Testis (tissue), 2 donors: ENCODE results near the gene BRAF.

Experiments used
- POLR2A ChIP-seq: fragments of 450-650 bp; IDR thresholded peaks from one replicate; pipeline ENCODE4 v1.6.1; 2017; ENCODE audit warnings: antibody characterized with exemption, mild to moderate bottlenecking, moderate library complexity
- TF ChIP-seq, protein P1 (sequence below), 3 experiments: fragments of 450-650 bp in 2 of 3; fragments of 200-600 bp in 1 of 3; sonication (generic) in 1 of 3; IDR thresholded peaks; one replicate each; pipeline ENCODE4 v1.5.1; 2016 to 2019; ENCODE audit warnings: antibody characterized with exemption in 3 of 3, mild to moderate bottlenecking in 2 of 3, moderate library complexity in 1 of 3

DNA sequence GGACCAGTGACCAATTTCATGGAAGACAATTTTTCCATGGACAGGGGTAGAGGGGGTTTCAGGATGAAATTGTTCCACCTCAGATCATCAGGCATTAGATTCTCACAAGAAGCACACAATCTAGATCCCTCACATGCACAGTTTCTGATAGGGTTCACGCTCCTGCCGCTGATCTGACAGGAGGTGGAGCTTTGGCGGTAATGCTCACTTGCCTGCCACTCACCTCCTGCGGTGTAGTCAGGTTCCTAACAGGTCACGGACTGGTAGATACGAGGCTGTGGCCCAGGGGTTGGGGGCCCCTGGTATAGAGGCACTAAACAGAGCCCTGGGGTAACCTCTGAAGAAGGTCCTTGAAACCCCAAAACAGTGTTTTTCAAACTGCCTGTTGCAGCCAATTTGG is 6.5 kb downstream of the BRAF start:
- TF ChIP-seq, protein P1, sequence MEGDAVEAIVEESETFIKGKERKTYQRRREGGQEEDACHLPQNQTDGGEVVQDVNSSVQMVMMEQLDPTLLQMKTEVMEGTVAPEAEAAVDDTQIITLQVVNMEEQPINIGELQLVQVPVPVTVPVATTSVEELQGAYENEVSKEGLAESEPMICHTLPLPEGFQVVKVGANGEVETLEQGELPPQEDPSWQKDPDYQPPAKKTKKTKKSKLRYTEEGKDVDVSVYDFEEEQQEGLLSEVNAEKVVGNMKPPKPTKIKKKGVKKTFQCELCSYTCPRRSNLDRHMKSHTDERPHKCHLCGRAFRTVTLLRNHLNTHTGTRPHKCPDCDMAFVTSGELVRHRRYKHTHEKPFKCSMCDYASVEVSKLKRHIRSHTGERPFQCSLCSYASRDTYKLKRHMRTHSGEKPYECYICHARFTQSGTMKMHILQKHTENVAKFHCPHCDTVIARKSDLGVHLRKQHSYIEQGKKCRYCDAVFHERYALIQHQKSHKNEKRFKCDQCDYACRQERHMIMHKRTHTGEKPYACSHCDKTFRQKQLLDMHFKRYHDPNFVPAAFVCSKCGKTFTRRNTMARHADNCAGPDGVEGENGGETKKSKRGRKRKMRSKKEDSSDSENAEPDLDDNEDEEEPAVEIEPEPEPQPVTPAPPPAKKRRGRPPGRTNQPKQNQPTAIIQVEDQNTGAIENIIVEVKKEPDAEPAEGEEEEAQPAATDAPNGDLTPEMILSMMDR (IDR thresholded peaks at IDR 0.05): no peak
- no peak for TF ChIP-seq POLR2A
